Panc1 (cell line): ENCODE results near the gene LPIN3. TPM values are rescaled to one million over a fixed set of nuclear protein-coding genes. Genes with fewer than 3 reads are reported as not detected.

Source experiments
- ATAC-seq: fragments of 200-7000 bp; cut with Tn5 transposase; 2 replicates; pipeline ENCODE4 v1.9.1; 2020; ENCODE audit warnings: mild to moderate bottlenecking, moderate library complexity
- BruUV-seq: library from RNA; stranded (reverse); fragments of 400-500 nt; replicated peaks from 2 replicates; lab custom pipeline; 2021; lab: Mats Ljungman, UMichigan
- CTCF ChIA-PET: fragments of 300-600 bp; sonication (Branson Sonifier 250); formaldehyde crosslinking; loops from one replicate; lab custom pipeline; 2022; ENCODE audit warnings: antibody characterized with exemption; lab: Charles Lee
- POLR2A ChIA-PET: fragments of 300-600 bp; sonication (Branson Sonifier 250); formaldehyde crosslinking; loops from one replicate; lab custom pipeline; 2022; ENCODE audit warnings: antibody characterized with exemption; lab: Charles Lee
- DNase-seq: peaks from one replicate; pipeline ENCODE4 v3.0.0-alpha.2; 2010; ENCODE audit warnings: low read depth, low spot score
- H3K27ac ChIP-seq: 2 replicates; pipeline ENCODE4 v1.5.1; 2011; ENCODE audit warnings: mild to moderate bottlenecking, low read length, inconsistent platforms
- H3K27me3 ChIP-seq: fragments of 200-500 bp; sonication (Bioruptor generic); 2 replicates; pipeline ENCODE4 v1.6.0; 2014; ENCODE audit warnings: low read length, inconsistent platforms; ENCODE audit not compliant: control insufficient read depth, insufficient read depth
- H3K36me3 ChIP-seq: fragments of 200-500 bp; sonication (Bioruptor generic); 2 replicates; pipeline ENCODE4 v1.5.1; 2014; ENCODE audit warnings: inconsistent platforms, mild to moderate bottlenecking, low read length, moderate library complexity; ENCODE audit not compliant: control insufficient read depth, insufficient read depth
- H3K4me1 ChIP-seq: 2 replicates; pipeline ENCODE4 v1.5.1; 2011; ENCODE audit warnings: inconsistent platforms, mild to moderate bottlenecking, low read length, moderate library complexity; ENCODE audit not compliant: control insufficient read depth, insufficient read depth
- H3K4me3 ChIP-seq, 2 experiments: 2 replicates each; pipeline ENCODE4 v1.5.1; 2011 to 2012; ENCODE audit warnings: low read depth in 2 of 2, low read length in 2 of 2, mild to moderate bottlenecking in 2 of 2, inconsistent platforms in 1 of 2, moderate library complexity in 1 of 2
- H3K9me3 ChIP-seq: fragments of 200-500 bp; sonication (Bioruptor generic); 2 replicates; pipeline ENCODE4 v1.5.1; 2014; ENCODE audit warnings: low read depth, mild to moderate bottlenecking, inconsistent platforms, low read length, moderate library complexity; ENCODE audit not compliant: control insufficient read depth, insufficient read depth
- CTCF ChIP-seq: fragments of 450-650 bp; IDR thresholded peaks from 2 replicates; pipeline ENCODE4 v1.5.1; 2017; ENCODE audit warnings: mild to moderate bottlenecking
- POLR2AphosphoS5 ChIP-seq: IDR thresholded peaks from 2 replicates; pipeline ENCODE4 v1.6.1; 2012; ENCODE audit warnings: mild to moderate bottlenecking, low read depth, low read length, moderate library complexity
- REST ChIP-seq, 2 experiments: IDR thresholded peaks; 2 replicates each; pipeline ENCODE4 v1.6.1; 2011 to 2012; ENCODE audit warnings: low read depth in 2 of 2, control low read depth in 1 of 2, low read length in 1 of 2, mild to moderate bottlenecking in 1 of 2, moderate library complexity in 1 of 2; ENCODE audit not compliant: insufficient read depth in 1 of 2
- SIN3A ChIP-seq: IDR thresholded peaks from 2 replicates; pipeline ENCODE4 v1.6.1; 2012; ENCODE audit warnings: low read depth, mild to moderate bottlenecking, low read length, moderate library complexity, borderline replicate concordance; ENCODE audit not compliant: insufficient read depth
- TCF7L2 ChIP-seq: IDR thresholded peaks from 2 replicates; pipeline ENCODE4 v1.6.1; 2011; ENCODE audit warnings: mild to moderate bottlenecking, low read depth, low read length, inconsistent platforms
- in situ Hi-C: cut with HindIII; loops from 2 replicates; pipeline ENCODE4 v1.10.0; 2016; ENCODE audit warnings: low sequenced_read_pairs, low pct_unique_long_range_greater_than_20kb
- intact Hi-C: fragments of 100-400 bp; cut with micrococcal nuclease; formaldehyde crosslinking; loops from one replicate; pipeline ENCODE4 v1.10.0; 2022; ENCODE audit not compliant: unreplicated experiment
- total RNA-seq: library from RNA; stranded (reverse); gene quantifications from one replicate; pipeline ENCODE4 v1.2.1, GENCODE V29; 2021; ENCODE audit not compliant: unreplicated experiment

LPIN3 gene
- total RNA-seq, 1 experiment from 2014 or later: 21.0 TPM

- in situ Hi-C loops: no loop called here
- ATAC-seq (peak; percentile 46), DNase-seq (no peak)
- Histone ChIP-seq H3K9me3 (no peaks in the 10 kb centered on the region), H3K4me1 (no peaks in the 10 kb centered on the region), H3K27me3 (no peaks in the 10 kb centered on the region; the same call in 1 of the 2 replicates), H3K36me3 (no peaks in the 10 kb centered on the region), H3K4me3 (0 out of 4 replicates have a peak overlapping the region, but pooled peaks of 1 of the 2 experiments have one; percentile 1), H3K27ac (no peak overlapping the region)
- intact Hi-C loops: no loop called here
- CTCF ChIA-PET: no interaction called here
- no TSS peak for BruUV-seq
- POLR2A ChIA-PET: no interaction called here
- TF ChIP-seq CTCF: no peak
- TF ChIP-seq SIN3A: no peak
- no peak for TF ChIP-seq REST (IDR thresholded peaks at IDR 0.05; ENCODE audit: insufficient read depth in 1 of 2, low read depth in 2 of 2, low read length in 1 of 2)
- no peak for TF ChIP-seq POLR2AphosphoS5
- no peak for TF ChIP-seq TCF7L2
Observed at GRCh38 chr20:41365777-41366545, 25.3 kb downstream of the LPIN3 start.

GRCh38 chr20:41366546-41367392, 26.1 kb downstream of the LPIN3 start, which contains the start of gene EMILIN3:
EMILIN3 (minus strand) TSS chr20:41366818; CDS start chr20:41366634, 184 bp downstream.
- no peaks in the 10 kb centered on the region for H3K36me3 ChIP-seq
- no peak within 1 kb of the TSS for H3K27ac ChIP-seq
- 0 out of 4 replicates have a peak within 1 kb of the TSS, but pooled peaks of 1 of the 2 experiments have one; percentile 1 for H3K4me3 ChIP-seq
- intact Hi-C loops (no loop called here), in situ Hi-C loops (no loop called here)
- DNase-seq (no peak), ATAC-seq (no peak)
- no peak for TF ChIP-seq REST (IDR thresholded peaks at IDR 0.05; ENCODE audit: insufficient read depth in 1 of 2, low read depth in 2 of 2, low read length in 1 of 2)
- TF ChIP-seq SIN3A: no peak
- no peak for TF ChIP-seq CTCF
- TF ChIP-seq POLR2AphosphoS5: no peak
- no peak for TF ChIP-seq TCF7L2
- H3K9me3 ChIP-seq: no peaks in the 10 kb centered on the region
- no TSS peak for BruUV-seq
- no peaks in the 10 kb centered on the region for H3K4me1 ChIP-seq
- H3K27me3 ChIP-seq: no peaks in the 10 kb centered on the region; the same call in 1 of the 2 replicates
- ChIA-PET POLR2A (no interaction called here), CTCF (no interaction called here)
